ENCODE results near the gene COQ9. TPM values are rescaled to one million over a fixed set of nuclear protein-coding genes. Genes with fewer than 3 reads are reported as not detected.
A peak's percentile ranks its signal among the peaks of the same experiment; 100 is the strongest.

COQ9 gene
- total and polyA plus RNA-seq, 2 experiments from 2014 or later = 26.6 to 36.3 TPM

GRCh38 chr16:57419506-57419905 lies 27.8 kb upstream of the COQ9 start:
- H3K4me3 Mint-ChIP-seq = no peak overlapping the region; the same call in 2 of the 3 replicates
- H3K27me3 Mint-ChIP-seq (ENCODE audit: insufficient read depth, low read depth, poor library complexity) = peaks cover 13% of the 10 kb centered on the region
- Histone ChIP-seq H3K9me2 (ENCODE audit: insufficient read depth) (no peaks in the 10 kb centered on the region), H3K27me3 (ENCODE audit: insufficient read depth) (no peaks in the 10 kb centered on the region), H3K79me2 (replicated peaks; ENCODE audit: insufficient read depth) (no peaks in the 10 kb centered on the region), H3K4me1 (ENCODE audit: insufficient read depth) (peaks cover 8% of the 10 kb centered on the region; the same call in 1 of the 2 replicates), H3K4me2 (no peak overlapping the region), H4K20me1 (replicated peaks; ENCODE audit: insufficient read depth) (no peaks in the 10 kb centered on the region), H3K36me3 (ENCODE audit: insufficient read depth) (no peaks in the 10 kb centered on the region), H3F3A (replicated peaks; ENCODE audit: low read depth) (peaks cover 4% of the 10 kb centered on the region), H2AFZ (peak overlapping the region; percentile 44; the same call in 1 of the 2 replicates), H3K27ac (ENCODE audit: low read depth) (no peak overlapping the region), H3K4me3 (no peak overlapping the region)
- TF ChIP-seq ZNF331 (CRISPR knock-in tag; IDR thresholded peaks at IDR 0.05; ENCODE audit: low read depth) (no peak), ETS1 (IDR thresholded peaks at IDR 0.05) (no peak), EZH2phosphoT487 (IDR thresholded peaks at IDR 0.05; ENCODE audit: unreplicated experiment) (no peak)
- H3K9me3 Mint-ChIP-seq = no peaks in the 10 kb centered on the region
- no peaks in the 10 kb centered on the region for H3K36me3 Mint-ChIP-seq (ENCODE audit: low read depth)
- H3K4me1 Mint-ChIP-seq = peaks cover 37% of the 10 kb centered on the region
- DNase-seq (ENCODE audit: low spot score) = peak; percentile 18
- H3K27ac Mint-ChIP-seq = no peak overlapping the region
- ATAC-seq = no peak

DNA sequence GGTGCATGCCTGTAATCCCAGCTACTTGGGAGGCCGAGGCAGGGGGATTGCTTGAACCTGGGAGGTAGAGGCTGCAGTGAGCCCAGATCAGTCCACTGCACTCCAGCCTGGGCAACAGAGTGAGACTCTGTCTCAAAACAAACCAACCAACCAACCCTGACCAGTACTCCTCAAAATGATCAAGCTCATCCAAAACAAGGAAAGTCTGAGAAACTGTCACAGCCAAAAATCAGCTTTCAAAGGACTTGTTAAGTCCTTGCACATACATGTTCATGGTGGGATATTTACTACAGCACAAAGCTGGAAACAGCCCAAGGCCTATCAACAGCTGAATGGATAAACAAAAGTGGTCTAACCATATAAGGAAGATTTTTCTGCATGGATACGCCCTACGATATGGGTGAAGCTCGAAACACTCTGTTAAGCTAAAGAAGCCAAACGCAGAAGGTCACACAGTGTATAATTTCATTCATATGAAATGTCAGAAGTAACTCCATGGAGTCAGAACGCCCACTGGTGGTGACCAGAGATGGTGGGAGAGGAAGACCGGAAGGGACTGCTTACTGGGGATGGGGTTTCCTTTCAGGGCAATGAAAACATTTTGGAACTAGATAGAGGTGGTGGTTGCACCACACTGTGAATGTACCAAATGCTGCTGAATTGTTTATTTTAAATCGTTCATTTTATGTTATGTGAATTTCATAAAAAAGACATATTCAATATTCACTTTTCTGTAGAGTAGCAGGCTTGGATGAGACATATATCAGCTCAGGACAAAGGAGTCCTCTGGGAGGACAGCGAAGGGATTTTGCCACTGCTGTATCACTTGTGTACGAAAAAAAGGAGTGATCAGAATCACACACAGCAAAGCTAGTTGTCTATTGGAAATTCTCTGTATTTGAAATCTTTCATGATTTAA lies 25.0 kb upstream of the COQ9 start:
- Mint-ChIP-seq H3K4me3 (no peak overlapping the region), H3K27ac (0 out of 2 replicates have a peak overlapping the region, but pooled peaks have one; percentile 33), H3K9me3 (no peaks in the 10 kb centered on the region), H3K27me3 (ENCODE audit: insufficient read depth, low read depth, poor library complexity) (peaks cover 8% of the 10 kb centered on the region), H3K4me1 (peaks cover 25% of the 10 kb centered on the region), H3K36me3 (ENCODE audit: low read depth) (peaks cover 6% of the 10 kb centered on the region; the same call in 2 of the 3 replicates)
- no peaks in the 10 kb centered on the region for H3K27me3 ChIP-seq (ENCODE audit: insufficient read depth)
- H3K79me2 ChIP-seq (replicated peaks; ENCODE audit: insufficient read depth) = no peaks in the 10 kb centered on the region
- no peaks in the 10 kb centered on the region for H3K36me3 ChIP-seq (ENCODE audit: insufficient read depth)
- peaks cover 4% of the 10 kb centered on the region for H3F3A ChIP-seq (replicated peaks; ENCODE audit: low read depth)
- ATAC-seq (peak; percentile 28), DNase-seq (ENCODE audit: low spot score) (peak; percentile 71)
- H3K27ac ChIP-seq (ENCODE audit: low read depth) = no peak overlapping the region
- H2AFZ ChIP-seq = no peak overlapping the region
- H3K4me2 ChIP-seq = no peak overlapping the region
- H3K4me3 ChIP-seq = no peak overlapping the region
- no peaks in the 10 kb centered on the region for H3K9me2 ChIP-seq (ENCODE audit: insufficient read depth)
- 0 out of 2 replicates have a peak, but pooled peaks cover 2% of the 10 kb centered on the region for H4K20me1 ChIP-seq (replicated peaks; ENCODE audit: insufficient read depth)
- TF ChIP-seq CTCF (conservative IDR thresholded peaks at IDR 0.05; ENCODE audit: low read depth in 2 of 2) (peak; percentile 69 to 79), EZH2 (IDR thresholded peaks at IDR 0.05; ENCODE audit: low read depth, unreplicated experiment) (no peak)
- H3K4me1 ChIP-seq (ENCODE audit: insufficient read depth) = peaks cover 8% of the 10 kb centered on the region; the same call in 1 of the 2 replicates

Data from GM23338 (cell line).